Nephron progenitor cell (in vitro differentiated cells): Measurements from ENCODE around the gene VGLL1.

Source experiments
- DNase-seq: peaks from one replicate; pipeline ENCODE4 v3.0.0; 2021
- H3K27ac Mint-ChIP-seq: 2 replicates; pipeline ENCODE4 v1.8.0; 2021; ENCODE audit warnings: mild to moderate bottlenecking, moderate library complexity, mixed read lengths
- H3K27me3 Mint-ChIP-seq: 2 replicates; pipeline ENCODE4 v1.8.0; 2021; ENCODE audit warnings: mild to moderate bottlenecking, low read depth, mixed read lengths; ENCODE audit not compliant: poor library complexity
- H3K36me3 Mint-ChIP-seq: 2 replicates; pipeline ENCODE4 v1.8.0; 2021; ENCODE audit warnings: low read depth, mixed read lengths
- H3K4me1 Mint-ChIP-seq: 2 replicates; pipeline ENCODE4 v1.8.0; 2021; ENCODE audit warnings: mixed read lengths
- H3K4me3 Mint-ChIP-seq: 2 replicates; pipeline ENCODE4 v1.8.0; 2021; ENCODE audit warnings: mild to moderate bottlenecking, moderate library complexity, mixed read lengths
- H3K9me3 Mint-ChIP-seq: 2 replicates; pipeline ENCODE4 v1.8.0; 2021; ENCODE audit warnings: mild to moderate bottlenecking, moderate library complexity, mixed read lengths
- TF ChIP-seq, protein P1 (sequence below): fragments of 200-600 bp; sonication (generic); IDR thresholded peaks from 2 replicates; pipeline ENCODE4 v1.5.0; 2021; ENCODE audit warnings: antibody characterized with exemption

Gene VGLL1

GRCh38 chrX:136589966-136590365, 58.0 kb downstream of the VGLL1 start:
- Mint-ChIP-seq H3K4me1 (peaks cover 23% of the 10 kb centered on the region), H3K9me3 (peaks cover 45% of the 10 kb centered on the region), H3K36me3 (no peaks in the 10 kb centered on the region), H3K4me3 (no peak overlapping the region), H3K27me3 (peaks cover 7% of the 10 kb centered on the region), H3K27ac (no peak overlapping the region)
- TF ChIP-seq, protein P1, sequence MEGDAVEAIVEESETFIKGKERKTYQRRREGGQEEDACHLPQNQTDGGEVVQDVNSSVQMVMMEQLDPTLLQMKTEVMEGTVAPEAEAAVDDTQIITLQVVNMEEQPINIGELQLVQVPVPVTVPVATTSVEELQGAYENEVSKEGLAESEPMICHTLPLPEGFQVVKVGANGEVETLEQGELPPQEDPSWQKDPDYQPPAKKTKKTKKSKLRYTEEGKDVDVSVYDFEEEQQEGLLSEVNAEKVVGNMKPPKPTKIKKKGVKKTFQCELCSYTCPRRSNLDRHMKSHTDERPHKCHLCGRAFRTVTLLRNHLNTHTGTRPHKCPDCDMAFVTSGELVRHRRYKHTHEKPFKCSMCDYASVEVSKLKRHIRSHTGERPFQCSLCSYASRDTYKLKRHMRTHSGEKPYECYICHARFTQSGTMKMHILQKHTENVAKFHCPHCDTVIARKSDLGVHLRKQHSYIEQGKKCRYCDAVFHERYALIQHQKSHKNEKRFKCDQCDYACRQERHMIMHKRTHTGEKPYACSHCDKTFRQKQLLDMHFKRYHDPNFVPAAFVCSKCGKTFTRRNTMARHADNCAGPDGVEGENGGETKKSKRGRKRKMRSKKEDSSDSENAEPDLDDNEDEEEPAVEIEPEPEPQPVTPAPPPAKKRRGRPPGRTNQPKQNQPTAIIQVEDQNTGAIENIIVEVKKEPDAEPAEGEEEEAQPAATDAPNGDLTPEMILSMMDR = no peak
- DNase-seq = no peak

- no peaks in the 10 kb centered on the region for H3K27me3 Mint-ChIP-seq
- no peak overlapping the region for H3K27ac Mint-ChIP-seq
- no peaks in the 10 kb centered on the region for H3K4me1 Mint-ChIP-seq
- no peaks in the 10 kb centered on the region for H3K36me3 Mint-ChIP-seq
- TF ChIP-seq, protein P1 = no peak
- DNase-seq = no peak
- H3K4me3 Mint-ChIP-seq = no peak overlapping the region
- H3K9me3 Mint-ChIP-seq = peaks cover 42% of the 10 kb centered on the region
These were observed 65.3 kb downstream of the VGLL1 start for GRCh38 chrX:136597356-136597755.

GRCh38 chrX:136597954-136598353, 65.9 kb downstream of the VGLL1 start:
- Mint-ChIP-seq H3K4me3 (no peak overlapping the region), H3K27ac (no peak overlapping the region), H3K4me1 (no peaks in the 10 kb centered on the region), H3K9me3 (peaks cover 41% of the 10 kb centered on the region), H3K27me3 (no peaks in the 10 kb centered on the region), H3K36me3 (no peaks in the 10 kb centered on the region)
- TF ChIP-seq, protein P1 = no peak
- DNase-seq = no peak

DNA sequence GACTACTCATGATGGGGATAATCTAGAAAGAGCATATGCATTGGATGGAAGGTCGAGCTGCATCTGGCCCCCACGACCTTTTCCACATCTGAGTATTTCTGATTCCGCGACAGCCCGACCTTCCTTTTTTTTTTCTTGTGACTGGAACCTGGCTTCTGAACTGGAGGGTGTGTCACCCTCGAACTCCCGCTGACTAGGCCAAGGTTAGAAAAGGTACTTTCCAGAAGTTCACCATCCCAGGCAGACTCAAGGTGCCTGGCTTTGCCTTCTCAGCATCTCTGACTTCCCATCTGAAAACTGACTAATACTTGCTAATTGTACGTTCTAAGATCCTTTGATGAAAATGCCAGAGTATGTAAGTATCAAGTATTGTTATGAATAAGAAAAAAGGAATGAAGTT, 66.6 kb downstream of the VGLL1 start:
- no peak overlapping the region for H3K4me3 Mint-ChIP-seq
- no peaks in the 10 kb centered on the region for H3K4me1 Mint-ChIP-seq
- H3K27me3 Mint-ChIP-seq = no peaks in the 10 kb centered on the region
- DNase-seq = no peak
- TF ChIP-seq, protein P1 = no peak
- no peaks in the 10 kb centered on the region for H3K36me3 Mint-ChIP-seq
- peaks cover 35% of the 10 kb centered on the region for H3K9me3 Mint-ChIP-seq
- no peak overlapping the region for H3K27ac Mint-ChIP-seq

- TF ChIP-seq, protein P1 = no peak
- H3K27ac Mint-ChIP-seq = no peak overlapping the region
- peaks cover 22% of the 10 kb centered on the region for H3K9me3 Mint-ChIP-seq
- no peaks in the 10 kb centered on the region for H3K36me3 Mint-ChIP-seq
- H3K27me3 Mint-ChIP-seq = no peaks in the 10 kb centered on the region
- H3K4me3 Mint-ChIP-seq = no peak overlapping the region
- H3K4me1 Mint-ChIP-seq = no peaks in the 10 kb centered on the region
- DNase-seq = no peak
These were observed 68.0 kb downstream of the VGLL1 start for GRCh38 chrX:136600059-136600458.
